Measurements from ENCODE around the gene CTAG1A.
A peak's percentile ranks its signal among the peaks of the same experiment; 100 is the strongest.
"Not testable (repeated sequence)": the region's sequence is repeated elsewhere in the genome, so short reads cannot be mapped to it uniquely, and the experiment has no call there.

CTAG1A gene

GRCh38 chrX:154584585-154585183 is at the start of gene CTAG1A:
Gene CTAG1A, plus strand, starts transcription at chrX:154585133. Its CDS starts 74 bp downstream, at chrX:154585207.
- not testable (repeated sequence) for H3K4me3 ChIP-seq (ENCODE audit: control insufficient read depth, low read depth, low read length); DNase-seq (ENCODE audit: low read depth)

GRCh38 chrX:154535892-154536291 is 49.0 kb upstream of the CTAG1A start:
- TF ChIP-seq CTCF (IDR thresholded peaks at IDR 0.05; ENCODE audit: control insufficient read depth, insufficient read depth, low read depth, low read length, missing control alignments) = no peak
- DNase-seq (ENCODE audit: low read depth) = no peak
- no peak overlapping the region for H3K4me3 ChIP-seq (ENCODE audit: control insufficient read depth, low read depth, low read length)

DNA sequence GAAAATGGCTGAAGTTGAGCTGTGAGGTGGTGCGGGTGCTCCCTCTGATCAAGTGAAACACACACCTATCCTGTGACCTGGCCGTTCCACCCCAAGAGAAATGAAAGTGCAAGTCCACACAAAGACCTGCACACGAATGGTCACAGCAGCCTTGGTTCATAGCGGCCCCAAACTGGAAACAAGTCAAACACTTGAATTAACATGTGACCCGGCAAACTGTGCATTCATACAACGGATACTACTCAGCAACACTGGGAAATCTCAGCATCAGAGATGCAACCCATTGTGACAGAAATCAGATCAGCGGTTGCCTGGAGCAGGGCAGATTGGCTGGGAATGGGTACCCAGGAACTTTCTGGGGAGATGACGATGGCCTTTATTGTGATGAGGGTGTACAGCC is 45.9 kb upstream of the CTAG1A start:
- TF ChIP-seq CTCF (IDR thresholded peaks at IDR 0.05; ENCODE audit: control insufficient read depth, insufficient read depth, low read depth, low read length, missing control alignments) = no peak
- DNase-seq (ENCODE audit: low read depth) = no peak
- no peak overlapping the region for H3K4me3 ChIP-seq (ENCODE audit: control insufficient read depth, low read depth, low read length)

DNA sequence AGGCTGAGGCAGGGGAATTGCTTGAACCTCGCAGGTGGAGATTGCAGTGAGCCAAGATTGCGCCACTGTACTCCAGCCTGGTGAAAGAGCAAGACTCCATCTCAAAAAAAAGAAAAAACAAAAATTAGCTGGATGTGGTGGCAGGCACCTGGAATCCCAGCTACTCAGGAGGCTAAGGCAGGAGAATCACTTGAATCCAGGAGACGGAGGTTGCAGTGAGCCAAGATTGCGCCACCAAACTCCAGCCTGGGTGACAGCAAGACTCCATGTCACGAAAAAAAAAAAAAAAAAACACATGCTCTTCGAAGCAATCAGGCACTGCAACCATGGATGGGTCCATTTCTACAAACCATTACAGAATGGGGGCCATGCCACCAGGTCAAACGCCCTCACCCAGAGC is 44.6 kb upstream of the CTAG1A start:
- not testable (repeated sequence) for H3K4me3 ChIP-seq (ENCODE audit: control insufficient read depth, low read depth, low read length)

GRCh38 chrX:154540897-154541535 is 43.9 kb upstream of the CTAG1A start:
- no peak for DNase-seq (ENCODE audit: low read depth)
- no peak for TF ChIP-seq CTCF (IDR thresholded peaks at IDR 0.05; ENCODE audit: control insufficient read depth, insufficient read depth, low read depth, low read length, missing control alignments)
- H3K4me3 ChIP-seq (ENCODE audit: control insufficient read depth, low read depth, low read length) = no peak overlapping the region

More for the DNA sequence above, 44.6 kb upstream of the CTAG1A start:
- not testable (repeated sequence) for DNase-seq (ENCODE audit: low read depth)

DNA sequence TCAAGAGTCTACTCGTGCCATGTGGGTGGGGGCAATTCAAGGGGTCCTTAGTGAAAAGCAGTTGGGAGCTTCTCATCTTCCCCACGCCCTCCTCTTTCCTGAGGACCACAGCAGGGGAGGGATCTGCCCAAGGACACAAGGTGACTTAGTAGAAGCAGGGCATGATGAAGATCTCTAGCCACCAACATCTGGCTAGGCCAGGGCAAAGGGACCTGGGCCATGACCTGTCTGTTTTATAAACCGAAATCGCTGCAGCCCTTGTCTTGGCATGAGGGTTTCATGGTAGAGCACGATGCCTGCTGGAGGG is 43.4 kb upstream of the CTAG1A start:
- no peak for TF ChIP-seq CTCF (IDR thresholded peaks at IDR 0.05; ENCODE audit: control insufficient read depth, insufficient read depth, low read depth, low read length, missing control alignments)
- no peak for DNase-seq (ENCODE audit: low read depth)
- no peak overlapping the region for H3K4me3 ChIP-seq (ENCODE audit: control insufficient read depth, low read depth, low read length)

- peak; percentile 76 for DNase-seq (ENCODE audit: low read depth)
- H3K4me3 ChIP-seq (ENCODE audit: control insufficient read depth, low read depth, low read length) = no peak overlapping the region
- no peak for TF ChIP-seq CTCF (IDR thresholded peaks at IDR 0.05; ENCODE audit: control insufficient read depth, insufficient read depth, low read depth, low read length, missing control alignments)
Observed at GRCh38 chrX:154541896-154542722, 42.8 kb upstream of the CTAG1A start.
